GM06990 (cell line): Measurements from ENCODE around the gene PRXL2A.

ENCODE experiments used
- DNase-seq: peaks from one replicate; pipeline ENCODE4 v3.0.0-alpha.2; 2011; ENCODE audit not compliant: insufficient read length; ENCODE audit errors: extremely low read depth
- H3K27me3 ChIP-seq: replicated peaks from 2 replicates; pipeline ENCODE4 v1.6.0; 2011; ENCODE audit warnings: low read length; ENCODE audit not compliant: control insufficient read depth, insufficient read depth
- H3K36me3 ChIP-seq: 2 replicates; pipeline ENCODE4 v1.5.1; 2011; ENCODE audit warnings: low read length; ENCODE audit not compliant: control insufficient read depth, insufficient read depth
- H3K4me3 ChIP-seq: replicated peaks from 2 replicates; pipeline ENCODE4 v1.5.1; 2011; ENCODE audit warnings: low read depth, mild to moderate bottlenecking, control low read depth, low read length
- CTCF ChIP-seq: IDR thresholded peaks from 2 replicates; pipeline ENCODE4 v1.5.1; 2011; ENCODE audit warnings: low read length, control low read depth, mild to moderate bottlenecking, inconsistent platforms; ENCODE audit not compliant: insufficient read depth, poor library complexity, severe bottlenecking

Gene PRXL2A

DNA sequence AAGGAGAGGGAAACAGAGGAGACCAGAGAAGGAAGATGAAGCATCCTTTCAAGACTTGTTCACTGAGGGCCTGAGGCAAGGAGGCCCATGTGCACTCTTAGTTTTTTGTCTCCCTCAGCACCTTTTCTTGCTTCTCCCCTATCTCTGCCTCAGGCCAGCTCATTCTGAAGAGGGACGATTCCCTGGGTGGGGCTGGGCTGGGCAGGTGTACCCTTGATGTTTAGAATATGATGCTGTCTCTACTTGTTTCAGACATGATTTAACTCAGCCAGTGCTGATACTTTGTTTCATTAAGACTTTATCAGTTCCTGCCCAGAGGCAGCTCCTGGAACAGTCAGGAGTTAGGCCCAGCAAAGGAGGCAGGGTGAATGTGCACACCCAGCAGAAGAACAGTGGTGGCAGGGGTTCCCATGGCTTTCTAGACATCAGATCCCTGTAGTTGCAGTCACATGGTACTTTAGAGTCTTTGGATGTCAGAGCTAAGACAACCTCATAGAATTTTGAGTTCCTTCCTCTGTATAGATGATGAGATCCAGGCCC, 3.4 kb downstream of the PRXL2A start:
- Histone ChIP-seq H3K36me3 (no peaks in the 10 kb centered on the region), H3K4me3 (no peak overlapping the region), H3K27me3 (no peaks in the 10 kb centered on the region)
- DNase-seq, result no peak
- no peak for TF ChIP-seq CTCF

DNA sequence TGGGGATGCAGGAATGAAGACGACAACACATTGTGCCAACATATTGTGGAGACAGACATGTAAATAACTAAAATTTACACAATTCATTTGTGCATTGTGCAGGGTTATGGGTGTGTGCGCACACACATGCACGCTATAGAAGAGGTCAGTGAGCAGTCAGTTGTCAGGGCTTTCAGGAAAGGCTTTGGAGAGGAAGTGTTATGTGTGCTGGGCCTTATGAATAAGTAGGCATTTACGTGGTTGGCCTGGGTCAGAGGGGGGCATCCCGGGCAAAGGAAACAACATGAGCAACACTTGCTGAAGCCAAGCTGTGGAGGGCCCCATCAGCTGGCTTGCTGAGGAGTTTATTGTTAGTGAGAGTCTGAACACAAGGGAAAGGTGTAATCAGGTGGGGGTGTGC, 4.1 kb downstream of the PRXL2A start:
- no peak for DNase-seq

DNA sequence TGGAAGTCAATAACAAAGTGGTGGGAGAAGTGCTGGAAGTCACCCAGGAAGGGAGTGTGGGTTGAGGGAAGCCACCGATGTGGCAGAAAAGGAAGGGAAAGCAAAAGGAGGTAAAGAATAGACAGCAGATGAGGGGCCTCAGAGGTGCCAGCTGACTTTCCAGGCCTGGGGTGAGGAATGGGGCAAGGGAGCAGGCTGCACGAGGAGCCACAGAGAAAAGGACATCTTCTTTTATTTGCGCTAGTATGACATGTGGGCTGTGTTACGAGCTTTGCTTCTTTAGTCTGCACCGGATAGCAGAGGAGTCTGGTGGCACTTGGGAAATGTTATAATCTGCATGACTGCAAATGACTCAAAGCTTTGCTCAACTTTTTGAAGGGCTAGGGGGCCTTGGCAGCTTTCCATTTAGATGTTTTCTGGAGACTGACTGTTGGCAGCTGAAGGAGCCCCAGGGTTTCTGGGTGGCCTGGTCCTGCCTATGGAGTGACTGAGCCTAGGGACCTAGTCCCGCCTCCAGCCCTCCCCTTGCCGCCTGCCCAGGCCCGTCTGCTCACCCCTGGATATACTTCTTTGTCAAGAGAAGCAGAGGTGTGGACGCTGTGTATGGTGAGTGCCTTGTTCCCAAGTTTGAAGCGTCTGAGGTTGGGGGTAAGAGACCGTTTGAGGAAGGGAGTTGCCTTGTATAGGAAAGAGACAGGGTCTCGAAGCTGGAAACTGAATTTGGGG, 5.1 kb downstream of the PRXL2A start:
- Histone ChIP-seq H3K4me3 (no peak overlapping the region), H3K36me3 (no peaks in the 10 kb centered on the region), H3K27me3 (no peaks in the 10 kb centered on the region)
- TF ChIP-seq CTCF, result no peak
- DNase-seq, result no peak

More for the DNA sequence above, 4.1 kb downstream of the PRXL2A start:
- Histone ChIP-seq H3K4me3 (no peak overlapping the region), H3K27me3 (no peaks in the 10 kb centered on the region), H3K36me3 (no peaks in the 10 kb centered on the region)
- TF ChIP-seq CTCF, result no peak

GRCh38 chr10:80414142-80414895, 6.0 kb downstream of the PRXL2A start:
- H3K4me3 ChIP-seq, result no peak overlapping the region
- H3K27me3 ChIP-seq, result no peaks in the 10 kb centered on the region
- no peak for TF ChIP-seq CTCF
- H3K36me3 ChIP-seq, result no peaks in the 10 kb centered on the region
- no peak for DNase-seq

DNA sequence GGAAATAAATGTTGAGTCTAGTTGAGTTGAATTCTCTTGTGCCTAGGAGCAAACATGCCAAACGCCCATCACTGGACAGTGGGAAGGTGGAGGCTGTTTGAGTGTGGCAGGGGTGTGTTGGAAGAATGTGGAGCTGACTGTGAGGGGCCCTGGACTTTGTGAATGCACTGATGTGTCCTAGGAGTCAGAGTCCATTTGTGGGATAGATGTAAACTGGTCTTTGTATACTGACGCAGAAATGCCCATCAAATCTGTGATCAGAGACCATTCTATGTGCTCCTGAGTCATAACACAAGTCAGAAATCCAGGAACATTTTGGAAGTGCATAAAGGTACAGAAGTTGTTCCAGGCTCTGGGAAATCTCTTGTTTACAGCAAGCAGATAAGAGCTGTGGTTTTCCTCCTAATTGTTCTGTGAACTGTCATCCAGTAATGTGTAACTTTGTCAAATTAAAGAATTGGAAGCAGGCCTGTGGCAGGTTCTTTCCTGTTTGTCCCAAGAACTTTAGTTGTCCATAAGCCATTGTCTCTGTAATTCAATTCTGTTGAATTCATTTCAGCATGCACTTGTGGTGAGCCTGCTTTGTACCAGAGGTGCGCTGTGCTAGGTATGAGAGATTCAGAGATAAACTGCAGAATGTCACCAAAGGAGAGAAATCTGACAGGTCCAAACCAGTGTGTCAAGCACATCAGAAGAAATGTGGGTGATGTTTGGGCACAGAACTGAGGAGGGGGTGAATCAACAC, 7.6 kb downstream of the PRXL2A start:
- Histone ChIP-seq H3K27me3 (no peaks in the 10 kb centered on the region), H3K4me3 (no peak overlapping the region), H3K36me3 (no peaks in the 10 kb centered on the region)
- no peak for TF ChIP-seq CTCF
- DNase-seq, result no peak
